ENCODE measurements around the gene NXPE1.

DNA sequence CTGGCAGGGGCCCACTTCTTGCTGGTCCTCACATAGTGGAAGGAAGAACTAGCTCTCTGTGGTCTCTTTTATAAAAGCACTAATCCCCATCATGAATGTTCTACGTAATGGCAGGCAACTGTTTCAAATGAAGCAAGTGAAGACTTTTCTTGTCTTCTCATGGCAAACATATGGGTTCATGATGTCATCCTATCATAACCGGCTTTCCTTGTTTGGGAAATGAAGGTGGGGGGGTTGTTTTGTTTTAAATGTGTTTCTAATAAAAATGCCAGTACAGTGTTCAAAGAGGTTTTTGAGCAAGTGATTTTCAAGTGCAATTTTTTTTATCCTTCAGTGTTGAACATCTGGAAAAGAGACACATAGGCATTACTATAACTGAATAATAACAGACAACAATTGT, 87.0 kb downstream of the NXPE1 start:
- TF ChIP-seq EZH2 (IDR thresholded peaks at IDR 0.05; ENCODE audit: insufficient read depth, low read length) = no peak
- TF ChIP-seq CTCF (IDR thresholded peaks at IDR 0.05; ENCODE audit: insufficient read depth, low read depth, low read length) = no peak

Measured in astrocyte (in vitro differentiated cells and primary cell).